ENCODE data around the gene TBXA2R. TPM values are rescaled to one million over a fixed set of nuclear protein-coding genes. Genes with fewer than 3 reads are reported as not detected.

TBXA2R gene
- total RNA-seq, 1 donor from 2014 or later: 0.47 TPM

GRCh38 chr19:3548606-3549005 lies 58.1 kb downstream of the TBXA2R start:
- no peak for TF ChIP-seq CTCF (IDR thresholded peaks at IDR 0.05; ENCODE audit: unreplicated experiment)
- Mint-ChIP-seq H3K36me3 (peaks cover 2% of the 10 kb centered on the region), H3K9me3 (no peaks in the 10 kb centered on the region), H3K4me1 (no peaks in the 10 kb centered on the region), H3K27ac (no peak overlapping the region), H3K4me3 (no peak overlapping the region), H3K27me3 (ENCODE audit: low read depth) (no peaks in the 10 kb centered on the region)
- no peak for DNase-seq (ENCODE audit: low spot score in 2 of 2, unreplicated experiment in 2 of 2)

GRCh38 chr19:3547767-3548282 lies 58.9 kb downstream of the TBXA2R start:
- Mint-ChIP-seq H3K27ac (no peak overlapping the region), H3K9me3 (no peaks in the 10 kb centered on the region), H3K4me3 (no peak overlapping the region), H3K4me1 (no peaks in the 10 kb centered on the region), H3K27me3 (ENCODE audit: low read depth) (no peaks in the 10 kb centered on the region), H3K36me3 (peaks cover 2% of the 10 kb centered on the region)
- no peak for TF ChIP-seq CTCF (IDR thresholded peaks at IDR 0.05; ENCODE audit: unreplicated experiment)
- DNase-seq (ENCODE audit: low spot score in 2 of 2, unreplicated experiment in 2 of 2): no peak

GRCh38 chr19:3547301-3547731 lies 59.4 kb downstream of the TBXA2R start:
- Mint-ChIP-seq H3K4me3 (no peak overlapping the region), H3K27me3 (ENCODE audit: low read depth) (no peaks in the 10 kb centered on the region), H3K27ac (no peak overlapping the region), H3K36me3 (peaks cover 2% of the 10 kb centered on the region), H3K9me3 (no peaks in the 10 kb centered on the region), H3K4me1 (no peaks in the 10 kb centered on the region)
- TF ChIP-seq CTCF (IDR thresholded peaks at IDR 0.05; ENCODE audit: unreplicated experiment): peak; percentile 60
- no peak for DNase-seq (ENCODE audit: low spot score in 2 of 2, unreplicated experiment in 2 of 2)

- H3K27ac Mint-ChIP-seq: no peak overlapping the region
- H3K4me3 Mint-ChIP-seq: no peak overlapping the region
- peaks cover 2% of the 10 kb centered on the region for H3K36me3 Mint-ChIP-seq
- H3K27me3 Mint-ChIP-seq (ENCODE audit: low read depth): no peaks in the 10 kb centered on the region
- no peak for DNase-seq (ENCODE audit: low spot score in 2 of 2, unreplicated experiment in 2 of 2)
- TF ChIP-seq CTCF (IDR thresholded peaks at IDR 0.05; ENCODE audit: unreplicated experiment): no peak
- no peaks in the 10 kb centered on the region for H3K9me3 Mint-ChIP-seq
- no peaks in the 10 kb centered on the region for H3K4me1 Mint-ChIP-seq
Measured at GRCh38 chr19:3546119-3546518, 60.6 kb downstream of the TBXA2R start.

- Mint-ChIP-seq H3K36me3 (peaks cover 2% of the 10 kb centered on the region), H3K27ac (no peak overlapping the region), H3K27me3 (ENCODE audit: low read depth) (no peaks in the 10 kb centered on the region), H3K9me3 (no peaks in the 10 kb centered on the region), H3K4me1 (no peaks in the 10 kb centered on the region), H3K4me3 (no peak overlapping the region)
- TF ChIP-seq CTCF (IDR thresholded peaks at IDR 0.05; ENCODE audit: unreplicated experiment): no peak
- DNase-seq (ENCODE audit: low spot score in 2 of 2, unreplicated experiment in 2 of 2): no peak
Measured at GRCh38 chr19:3545669-3546034, 61.0 kb downstream of the TBXA2R start.

Data from mesothelial cell of epicardium (in vitro differentiated cells).